A549 (cell line): ENCODE data around the gene C15orf39. TPM values are rescaled to one million over a fixed set of nuclear protein-coding genes. Genes with fewer than 3 reads are reported as not detected.
"Not testable (repeated sequence)": the region's sequence is repeated elsewhere in the genome, so short reads cannot be mapped to it uniquely, and the experiment has no call there.

Experiments
- ATAC-seq, 2 experiments: fragments of 200-7000 bp in 1 of 2; fragments of >200 bp in 1 of 2; cut with Nextera tagmentation in 1 of 2; cut with Tn5 transposase in 1 of 2; 3 replicates each; pipeline versions ENCODE4 v1.8.0 to v1.9.1; 2018 to 2020; ENCODE audit warnings: mild to moderate bottlenecking in 1 of 2, moderate library complexity in 1 of 2
- CTCF ChIA-PET: fragments of 300-600 bp; sonication (Branson Sonifier 250); formaldehyde crosslinking; extraction: SDS; loops from one replicate; lab custom pipeline; 2021; ENCODE audit warnings: antibody characterized with exemption, inconsistent platforms; lab: Yijun Ruan, JAX
- POLR2A ChIA-PET: fragments of 350-600 bp; formaldehyde crosslinking; extraction: SDS; loops from one replicate; lab custom pipeline; 2021; ENCODE audit warnings: antibody characterized with exemption, inconsistent platforms; lab: Yijun Ruan, JAX
- DNase-seq, 2 experiments: peaks; one replicate each; pipeline versions ENCODE4 v3.0.0 to v3.0.0-alpha.2; 2011 to 2016; ENCODE audit warnings: low read depth in 1 of 2, low spot score in 1 of 2
- FAIRE-seq: peaks from 2 replicates; lab custom pipeline; 2011; peaks lifted over from hg19 to GRCh38; lab: Jason Lieb, UNC
- H3K27ac ChIP-seq, 2 experiments: fragments of >200 bp; sonication (Bioruptor Twin); formaldehyde crosslinking; 3 replicates each; pipeline ENCODE4 v1.5.1; 2016 to 2017
- H3K4me1 ChIP-seq: fragments of >200 bp; sonication (Bioruptor Twin); formaldehyde crosslinking; 3 replicates; pipeline ENCODE4 v1.6.1; 2016
- H3K4me2 ChIP-seq: fragments of >200 bp; sonication (Bioruptor Twin); formaldehyde crosslinking; 3 replicates; pipeline ENCODE4 v1.6.1; 2016
- H3K4me3 ChIP-seq: fragments of >200 bp; sonication (Bioruptor Twin); formaldehyde crosslinking; 3 replicates; pipeline ENCODE4 v1.5.1; 2016
- H3K9me3 ChIP-seq: fragments of >200 bp; sonication (Bioruptor Twin); formaldehyde crosslinking; 3 replicates; pipeline ENCODE4 v1.6.1; 2016
- CHD4 ChIP-seq: fragments of 200-600 bp; sonication (generic); IDR thresholded peaks from 2 replicates; pipeline ENCODE4 v1.6.1; 2016; ENCODE audit warnings: antibody characterized with exemption, mild to moderate bottlenecking, borderline replicate concordance
- EHF ChIP-seq: fragments of 250-450 bp; sonication (Bioruptor Pico); IDR thresholded peaks from 2 replicates; pipeline ENCODE4 v1.5.0; 2020; ENCODE audit warnings: mild to moderate bottlenecking
- HDAC2 ChIP-seq: fragments of 200-600 bp; sonication (generic); IDR thresholded peaks from 2 replicates; pipeline ENCODE4 v1.6.1; 2016
- HOXB13 ChIP-seq: fragments of 250-450 bp; sonication (Bioruptor Pico); IDR thresholded peaks from 2 replicates; pipeline ENCODE4 v1.5.0; 2020; ENCODE audit warnings: low read depth, mild to moderate bottlenecking, moderate library complexity
- HOXB5 ChIP-seq: fragments of 250-450 bp; sonication (Bioruptor Pico); IDR thresholded peaks from 2 replicates; pipeline ENCODE4 v1.5.0; 2020; ENCODE audit warnings: mild to moderate bottlenecking, moderate library complexity
- KDM1A ChIP-seq: fragments of 200-600 bp; sonication (generic); IDR thresholded peaks from 2 replicates; pipeline ENCODE4 v1.6.1; 2016; ENCODE audit warnings: low read depth, mild to moderate bottlenecking
- KDM5A ChIP-seq: fragments of 200-600 bp; sonication (generic); IDR thresholded peaks from 2 replicates; pipeline ENCODE4 v1.6.1; 2016; ENCODE audit warnings: antibody characterized with exemption, mild to moderate bottlenecking
- MAFK ChIP-seq: fragments of 450-650 bp; IDR thresholded peaks from 2 replicates; pipeline ENCODE4 v1.6.1; 2014; ENCODE audit not compliant: partially characterized antibody
- POLR2AphosphoS2 ChIP-seq: conservative IDR thresholded peaks from 2 replicates; pipeline ENCODE4 v1.6.1; 2012; ENCODE audit warnings: low read length, improper control_type of control experiment, inconsistent platforms
- RAD21 ChIP-seq, 2 experiments: fragments of >200 bp in 1 of 2; sonication (Bioruptor Twin) in 1 of 2; formaldehyde crosslinking in 1 of 2; IDR thresholded peaks in 1 of 2; conservative IDR thresholded peaks in 1 of 2; 2 replicates in 1 of 2; 3 replicates in 1 of 2; pipeline ENCODE4 v1.6.1; 2012 to 2018; ENCODE audit warnings: inconsistent platforms in 1 of 2
- RCOR1 ChIP-seq: fragments of 150-350 bp; IDR thresholded peaks from 2 replicates; pipeline ENCODE4 v1.6.1; 2014; ENCODE audit warnings: antibody characterized with exemption, low read length, low read depth
- SMC3 ChIP-seq: fragments of >200 bp; sonication (Bioruptor Twin); formaldehyde crosslinking; IDR thresholded peaks from 3 replicates; pipeline ENCODE4 v1.6.1; 2018; ENCODE audit warnings: inconsistent platforms
- TFCP2L1 ChIP-seq: fragments of 250-450 bp; sonication (Bioruptor Pico); IDR thresholded peaks from 2 replicates; pipeline ENCODE4 v1.5.0; 2021; ENCODE audit warnings: mild to moderate bottlenecking
- TP53 ChIP-seq: fragments of 250-450 bp; sonication (Bioruptor Pico); IDR thresholded peaks from 2 replicates; pipeline ENCODE4 v1.5.0; 2021; ENCODE audit warnings: mild to moderate bottlenecking, moderate library complexity
- ZC3H11A ChIP-seq: fragments of 450-650 bp; IDR thresholded peaks from 2 replicates; pipeline ENCODE4 v1.6.1; 2014; ENCODE audit warnings: antibody characterized with exemption, mild to moderate bottlenecking
- ZFP36 ChIP-seq: fragments of 450-650 bp; IDR thresholded peaks from 2 replicates; pipeline ENCODE4 v1.6.1; 2014; ENCODE audit warnings: borderline replicate concordance; ENCODE audit not compliant: partially characterized antibody
- WGBS: methylation state at CpG from one replicate; pipeline ENCODE4 v1.1.6; 2017; ENCODE audit errors: missing lambda C conversion rate; 5-methylcytosine and 5-hydroxymethylcytosine counted together
- polyA plus RNA-seq, 4 experiments: library from polyadenylated mRNA; depleted of rRNA in 3 of 4; stranded (reverse); fragments of >200 nt; fragmentation: RNase III in 1 of 4; extraction: RNeasy Plus Mini Kit Qiagen cat#74134 plus additional on column Dnase treatment in 1 of 4; gene quantifications; 2 replicates in 3 of 4; 3 replicates in 1 of 4; pipeline ENCODE4 v1.2.3, GENCODE V29; 2011 to 2017
- TF ChIP-seq, protein P1 (sequence below): IDR thresholded peaks from 2 replicates; pipeline ENCODE4 v1.6.1; 2012; ENCODE audit warnings: low read depth, borderline replicate concordance
- TF ChIP-seq, protein P2 (sequence below): fragments of >200 bp; sonication (Bioruptor Twin); formaldehyde crosslinking; IDR thresholded peaks from 3 replicates; pipeline ENCODE4 v1.5.1; 2016
- TF ChIP-seq, protein P3 (sequence below): fragments of 150-350 bp; IDR thresholded peaks from 2 replicates; pipeline ENCODE4 v1.6.1; 2014; ENCODE audit warnings: low read depth, mild to moderate bottlenecking, low read length

The C15orf39 gene
- polyA plus RNA-seq, 2 of the 4 experiments (the other 2 are of a cell fraction), result 5.7 to 16.7 TPM

DNA sequence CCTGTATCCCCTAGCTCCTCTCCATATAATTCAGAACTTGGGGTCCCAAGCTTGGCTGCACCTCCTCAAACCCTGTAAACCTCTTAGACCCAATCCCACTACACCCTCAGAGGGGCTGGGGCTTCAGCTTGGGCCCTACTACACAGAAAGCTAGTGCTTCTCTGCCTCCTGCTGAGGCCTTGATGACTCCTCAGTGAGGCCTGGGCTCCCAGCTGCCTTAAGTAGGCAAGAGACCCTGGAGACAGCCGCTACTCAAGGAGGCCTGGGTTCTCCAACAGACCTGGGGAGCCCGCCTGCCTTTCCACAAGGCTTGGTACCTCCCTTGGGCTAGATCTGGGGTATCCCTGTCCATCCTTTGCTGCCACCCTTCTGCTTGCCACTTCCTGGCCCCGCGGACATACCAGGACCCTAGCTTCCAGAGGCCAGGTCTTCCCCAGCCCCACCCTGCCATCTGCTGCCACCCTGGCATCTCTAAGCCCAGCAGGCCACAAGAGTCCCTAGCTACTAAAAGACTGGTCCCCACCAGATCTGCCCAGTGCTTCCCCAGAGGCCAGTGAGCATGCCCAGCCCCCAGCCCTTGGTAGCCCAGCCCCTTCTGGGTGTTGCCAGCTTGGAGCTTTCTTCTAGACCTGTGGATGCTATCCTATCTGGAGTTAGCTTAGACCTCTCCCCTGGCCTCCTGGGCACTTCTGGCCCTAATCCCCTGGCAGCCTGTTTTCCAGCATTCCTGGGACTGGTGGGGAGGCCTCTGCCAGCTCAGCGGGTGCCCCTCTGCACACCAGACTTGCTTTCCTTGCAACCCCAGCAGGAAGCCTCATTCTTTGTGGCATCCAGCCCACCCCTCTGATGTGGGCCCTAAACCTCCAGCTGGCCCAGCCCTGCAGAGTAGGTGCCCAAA is 13.7 kb downstream of the C15orf39 start:
- Histone ChIP-seq H3K4me2 (no peak overlapping the region), H3K27ac (no peak overlapping the region), H3K4me1 (no peaks in the 10 kb centered on the region), H3K9me3 (no peaks in the 10 kb centered on the region), H3K4me3 (no peak overlapping the region)
- CTCF ChIA-PET, result interaction anchor here (0.9 to 15.6 kb wide), 9 partner anchors 9 to 188 kb away, joined by 3 to 324 read pairs (median 5); partner anchors contain the start of genes C15orf39 and PPCDC
- POLR2A ChIA-PET, result interaction anchor here (0.6 to 1.1 kb wide), 2 partner anchors 8 to 258 kb away, joined by 3 read pairs; partner anchors contain the start of gene RPP25
- FAIRE-seq, result no peak
- ATAC-seq, result peak; percentile 22 to 48; a peak in 4 of 6 replicates
- TF ChIP-seq, protein P1, sequence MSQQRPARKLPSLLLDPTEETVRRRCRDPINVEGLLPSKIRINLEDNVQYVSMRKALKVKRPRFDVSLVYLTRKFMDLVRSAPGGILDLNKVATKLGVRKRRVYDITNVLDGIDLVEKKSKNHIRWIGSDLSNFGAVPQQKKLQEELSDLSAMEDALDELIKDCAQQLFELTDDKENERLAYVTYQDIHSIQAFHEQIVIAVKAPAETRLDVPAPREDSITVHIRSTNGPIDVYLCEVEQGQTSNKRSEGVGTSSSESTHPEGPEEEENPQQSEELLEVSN, result no peak
- peak; percentile 10 for TF ChIP-seq POLR2AphosphoS2
- DNase-seq, result no peak
- 90% methylated on average over 5 of the region's 5 CpGs for WGBS

DNA sequence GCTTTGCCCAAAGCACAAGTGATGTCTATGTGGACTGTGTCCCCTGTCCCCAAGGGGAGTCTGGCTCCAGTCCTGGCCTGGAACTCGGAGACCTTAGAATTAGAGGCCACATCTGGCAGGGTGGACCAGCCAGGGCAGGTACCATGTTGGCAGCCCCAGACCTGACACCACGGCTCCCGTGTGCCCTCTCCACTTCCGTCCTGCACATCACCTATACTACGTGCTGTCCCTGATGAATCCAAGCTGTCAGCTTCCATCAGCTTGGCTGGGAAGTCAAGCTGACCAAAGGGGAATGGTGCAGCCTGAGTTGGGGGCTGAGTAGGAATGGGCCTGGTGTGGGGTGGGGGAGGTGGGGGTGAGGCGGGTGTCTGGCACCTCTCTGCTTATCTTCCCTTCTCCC is 15.3 kb downstream of the C15orf39 start:
- DNase-seq, result no peak
- FAIRE-seq, result no peak
- no peaks in the 10 kb centered on the region for H3K9me3 ChIP-seq
- ChIA-PET CTCF (interaction anchor here (5.7 to 15.6 kb wide), 2 partner anchors 11 to 189 kb away, joined by 52 to 324 read pairs; partner anchors contain the start of gene PPCDC), POLR2A (no interaction called here)
- no peak overlapping the region for H3K4me2 ChIP-seq
- no peak overlapping the region for H3K27ac ChIP-seq
- no peaks in the 10 kb centered on the region for H3K4me1 ChIP-seq
- H3K4me3 ChIP-seq, result no peak overlapping the region
- TF ChIP-seq, protein P2, sequence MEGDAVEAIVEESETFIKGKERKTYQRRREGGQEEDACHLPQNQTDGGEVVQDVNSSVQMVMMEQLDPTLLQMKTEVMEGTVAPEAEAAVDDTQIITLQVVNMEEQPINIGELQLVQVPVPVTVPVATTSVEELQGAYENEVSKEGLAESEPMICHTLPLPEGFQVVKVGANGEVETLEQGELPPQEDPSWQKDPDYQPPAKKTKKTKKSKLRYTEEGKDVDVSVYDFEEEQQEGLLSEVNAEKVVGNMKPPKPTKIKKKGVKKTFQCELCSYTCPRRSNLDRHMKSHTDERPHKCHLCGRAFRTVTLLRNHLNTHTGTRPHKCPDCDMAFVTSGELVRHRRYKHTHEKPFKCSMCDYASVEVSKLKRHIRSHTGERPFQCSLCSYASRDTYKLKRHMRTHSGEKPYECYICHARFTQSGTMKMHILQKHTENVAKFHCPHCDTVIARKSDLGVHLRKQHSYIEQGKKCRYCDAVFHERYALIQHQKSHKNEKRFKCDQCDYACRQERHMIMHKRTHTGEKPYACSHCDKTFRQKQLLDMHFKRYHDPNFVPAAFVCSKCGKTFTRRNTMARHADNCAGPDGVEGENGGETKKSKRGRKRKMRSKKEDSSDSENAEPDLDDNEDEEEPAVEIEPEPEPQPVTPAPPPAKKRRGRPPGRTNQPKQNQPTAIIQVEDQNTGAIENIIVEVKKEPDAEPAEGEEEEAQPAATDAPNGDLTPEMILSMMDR, result no peak
- TF ChIP-seq POLR2AphosphoS2 (no peak), HOXB13 (no peak), TFCP2L1 (no peak), RCOR1 (no peak), MAFK (no peak), TP53 (no peak)
- no peak for ATAC-seq
- WGBS, result 86% methylated on average over 6 of the region's 6 CpGs

DNA sequence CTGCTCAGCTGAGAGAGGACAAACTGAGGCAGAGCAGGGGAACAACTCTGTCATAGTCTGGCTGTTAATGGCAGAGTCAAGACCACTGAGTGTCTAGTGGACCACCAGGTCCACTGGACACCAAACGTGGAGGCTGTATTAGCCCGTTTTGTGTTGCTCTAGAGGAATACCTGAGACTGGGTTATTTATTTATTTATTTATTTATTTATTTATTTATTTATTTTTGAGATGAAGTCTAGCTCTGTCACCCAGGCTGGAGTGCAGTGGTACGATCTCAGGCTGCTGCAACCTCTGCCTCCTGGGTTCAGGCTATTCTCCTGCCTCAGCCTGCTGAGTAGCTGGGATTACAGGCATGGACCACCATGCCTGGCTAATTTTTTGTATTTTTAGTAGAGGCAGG is 15.9 kb downstream of the C15orf39 start:
- H3K27ac ChIP-seq, POLR2A ChIA-PET: not testable (repeated sequence)
- peak; percentile 99 for TF ChIP-seq ZC3H11A
- TF ChIP-seq, all 56 proteins: peak for 1; not testable (repeated sequence) for 55
- not testable (repeated sequence) for H3K4me3 ChIP-seq, FAIRE-seq, H3K4me2 ChIP-seq, H3K4me1 ChIP-seq, DNase-seq, ATAC-seq, H3K9me3 ChIP-seq
- 88% methylated on average over 3 of the region's 3 CpGs for WGBS
- CTCF ChIA-PET, result interaction anchor here (15.6 kb wide), 1 partner anchor 190 kb away, joined by 324 read pairs; the partner anchor contains the start of gene PPCDC

DNA sequence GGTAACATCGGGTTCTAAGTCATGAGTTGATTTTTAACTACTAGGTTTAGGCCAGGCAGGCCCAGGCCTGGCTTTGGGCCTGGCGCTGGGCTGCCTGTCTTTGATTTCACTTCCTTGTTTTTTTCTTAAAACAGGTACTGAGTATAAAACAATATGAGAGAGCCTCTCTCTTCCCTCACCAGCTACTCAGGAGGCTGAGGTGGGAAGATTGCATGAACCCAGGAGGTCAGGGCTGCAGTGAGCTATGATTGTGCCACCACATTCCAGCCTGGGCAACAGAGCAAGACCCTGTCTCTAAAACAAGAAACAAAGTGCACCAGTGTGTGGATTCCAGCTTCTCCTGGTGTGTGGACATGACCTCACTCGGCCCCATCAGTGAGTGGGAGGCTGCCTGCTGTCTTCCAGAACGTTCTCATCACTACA is 17.8 kb downstream of the C15orf39 start:
- H3K4me1 ChIP-seq, FAIRE-seq, DNase-seq, H3K4me3 ChIP-seq, POLR2A ChIA-PET, ATAC-seq, H3K4me2 ChIP-seq, H3K9me3 ChIP-seq: not testable (repeated sequence)
- CTCF ChIA-PET, result interaction anchor here (0.9 to 2.3 kb wide), 4 partner anchors 15 to 190 kb away, joined by 3 to 12 read pairs (median 4); partner anchors contain the start of gene C15orf39
- H3K27ac ChIP-seq, result 0 out of 6 replicates have a peak overlapping the region, but pooled peaks of 1 of the 2 experiments have one; percentile 21
- 60% methylated on average over 4 of the region's 4 CpGs for WGBS

DNA sequence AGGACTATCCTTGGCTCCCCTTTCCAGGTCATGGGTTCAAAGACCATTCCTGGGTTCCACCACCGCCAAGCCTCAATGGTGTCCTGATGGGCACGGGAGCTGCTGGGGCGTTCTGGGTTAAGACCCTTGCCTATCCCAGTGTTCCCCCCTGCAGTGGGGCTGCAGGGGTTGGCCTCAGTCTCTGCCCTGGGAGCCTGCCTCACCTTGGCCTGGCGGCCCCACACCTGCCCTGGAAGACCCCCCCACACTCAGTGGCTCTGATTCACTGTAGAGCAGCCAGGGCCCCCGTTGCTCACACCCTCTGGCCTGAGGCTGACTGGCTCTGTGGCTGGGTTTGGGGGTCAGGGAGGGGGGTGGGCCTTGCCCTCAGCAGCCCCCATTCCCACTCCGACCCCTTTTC is 22.0 kb downstream of the C15orf39 start:
- H3K9me3 ChIP-seq, result no peaks in the 10 kb centered on the region
- no peak overlapping the region for H3K4me2 ChIP-seq
- TF ChIP-seq SMC3, result no peak
- TF ChIP-seq TFCP2L1, result no peak
- no peak for TF ChIP-seq KDM5A
- no peak for TF ChIP-seq CHD4
- TF ChIP-seq, protein P3, sequence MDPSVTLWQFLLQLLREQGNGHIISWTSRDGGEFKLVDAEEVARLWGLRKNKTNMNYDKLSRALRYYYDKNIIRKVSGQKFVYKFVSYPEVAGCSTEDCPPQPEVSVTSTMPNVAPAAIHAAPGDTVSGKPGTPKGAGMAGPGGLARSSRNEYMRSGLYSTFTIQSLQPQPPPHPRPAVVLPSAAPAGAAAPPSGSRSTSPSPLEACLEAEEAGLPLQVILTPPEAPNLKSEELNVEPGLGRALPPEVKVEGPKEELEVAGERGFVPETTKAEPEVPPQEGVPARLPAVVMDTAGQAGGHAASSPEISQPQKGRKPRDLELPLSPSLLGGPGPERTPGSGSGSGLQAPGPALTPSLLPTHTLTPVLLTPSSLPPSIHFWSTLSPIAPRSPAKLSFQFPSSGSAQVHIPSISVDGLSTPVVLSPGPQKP, result no peak
- TF ChIP-seq ZC3H11A, result no peak
- no peak for TF ChIP-seq HDAC2
- TF ChIP-seq HOXB5 (CRISPR knock-in tag), result no peak
- no peak for TF ChIP-seq ZFP36
- no peak for TF ChIP-seq EHF
- no peak for TF ChIP-seq KDM1A
- TF ChIP-seq RAD21 (conservative IDR thresholded peaks at IDR 0.05 in 1 of 2, IDR thresholded peaks at IDR 0.05 in 1 of 2), result no peak
- DNase-seq, result no peak
- no peak for FAIRE-seq
- ChIA-PET POLR2A (no interaction called here), CTCF (interaction anchor here (1.3 to 1.5 kb wide), 2 partner anchors 9 to 83 kb away, joined by 3 to 6 read pairs; no protein-coding TSS in a partner anchor)
- 67% methylated on average over 6 of the region's 6 CpGs for WGBS
- ATAC-seq, result no peak
- no peak overlapping the region for H3K27ac ChIP-seq
- H3K4me1 ChIP-seq, result no peaks in the 10 kb centered on the region
- no peak overlapping the region for H3K4me3 ChIP-seq
